GM12878 (cell line): ENCODE measurements around the gene DHRS9. TPM values are rescaled to one million over a fixed set of nuclear protein-coding genes. Genes with fewer than 3 reads are reported as not detected.

Experiments
- ATAC-seq: fragments of 200-7000 bp; cut with Tn5 transposase; 3 replicates; pipeline ENCODE4 v1.9.1; 2020; ENCODE audit warnings: mild to moderate bottlenecking, moderate library complexity
- BruUV-seq: library from RNA; stranded (reverse); fragments of 400-500 nt; replicated peaks from 2 replicates; lab custom pipeline; 2021; lab: Mats Ljungman, UMichigan
- CTCF ChIA-PET: fragments of 300-600 bp; sonication (Branson Sonifier 250); formaldehyde crosslinking; extraction: SDS; loops from one replicate; lab custom pipeline; 2021; ENCODE audit warnings: inconsistent platforms; lab: Yijun Ruan, JAX
- POLR2A ChIA-PET: fragments of 350-600 bp; formaldehyde crosslinking; extraction: SDS; loops from one replicate; lab custom pipeline; 2021; ENCODE audit warnings: inconsistent platforms; lab: Charles Lee
- RAD21 ChIA-PET: fragments of 300-600 bp; sonication (Branson Sonifier 250); formaldehyde crosslinking; loops from one replicate; lab custom pipeline; 2023; ENCODE audit warnings: antibody characterized with exemption; ENCODE audit not compliant: unreplicated experiment; lab: Charles Lee
- SMC1A ChIA-PET: fragments of 300-600 bp; sonication (Branson Sonifier 250); formaldehyde crosslinking; loops from one replicate; lab custom pipeline; 2023; ENCODE audit not compliant: unreplicated experiment, uncharacterized antibody; lab: Charles Lee
- DNase-seq: peaks from one replicate; pipeline ENCODE4 v3.0.0-alpha.2; 2011; ENCODE audit warnings: low read depth, low spot score
- FAIRE-seq: peaks from 3 replicates; lab custom pipeline; 2011; peaks lifted over from hg19 to GRCh38; lab: Jason Lieb, UNC
- H2AFZ ChIP-seq: 2 replicates; pipeline ENCODE4 v1.6.0; 2011; ENCODE audit warnings: low read depth, low read length, control low read depth; ENCODE audit not compliant: control insufficient read depth
- H3K27ac ChIP-seq: 2 replicates; pipeline ENCODE4 v1.5.1; 2011; ENCODE audit warnings: control low read depth; ENCODE audit not compliant: control insufficient read depth, insufficient read depth
- H3K27me3 ChIP-seq, 2 experiments: replicated peaks in 1 of 2; 2 replicates each; pipeline versions ENCODE4 v1.6.0 to v1.6.1; 2011; ENCODE audit warnings: low read length in 1 of 2; ENCODE audit not compliant: control insufficient read depth in 2 of 2, insufficient read depth in 2 of 2
- H3K36me3 ChIP-seq, 2 experiments: 2 replicates each; pipeline ENCODE4 v1.5.1; 2011; ENCODE audit warnings: low read length in 1 of 2; ENCODE audit not compliant: control insufficient read depth in 2 of 2, insufficient read depth in 2 of 2
- H3K4me1 ChIP-seq: 2 replicates; pipeline ENCODE4 v1.6.1; 2011; ENCODE audit warnings: mild to moderate bottlenecking, low read length, moderate library complexity, mixed read lengths; ENCODE audit not compliant: control insufficient read depth, insufficient read depth
- H3K4me2 ChIP-seq: 2 replicates; pipeline ENCODE4 v1.6.0; 2011; ENCODE audit warnings: control low read depth; ENCODE audit not compliant: control insufficient read depth, insufficient read depth
- H3K4me3 ChIP-seq: fragments of 200-600 bp; sonication (generic); 2 replicates; pipeline ENCODE4 v1.5.1; 2016
- H3K79me2 ChIP-seq: 2 replicates; pipeline ENCODE4 v1.6.0; 2011; ENCODE audit warnings: low read length; ENCODE audit not compliant: control insufficient read depth, insufficient read depth
- H3K9ac ChIP-seq: 2 replicates; pipeline ENCODE4 v1.8.0; 2011; ENCODE audit warnings: low read length, control low read depth, mixed read lengths; ENCODE audit not compliant: control insufficient read depth, insufficient read depth
- H3K9me3 ChIP-seq: replicated peaks from 3 replicates; pipeline ENCODE4 v1.5.1; 2011; ENCODE audit warnings: mild to moderate bottlenecking, low read length; ENCODE audit not compliant: control insufficient read depth, insufficient read depth
- H4K20me1 ChIP-seq: 2 replicates; pipeline ENCODE4 v1.6.0; 2011; ENCODE audit not compliant: control insufficient read depth, insufficient read depth
- CEBPZ ChIP-seq: fragments of 150-350 bp; IDR thresholded peaks from 2 replicates; pipeline ENCODE4 v1.6.1; 2016; ENCODE audit warnings: low read depth, low read length
- CREM ChIP-seq: IDR thresholded peaks from 2 replicates; pipeline ENCODE4 v1.6.1; 2014; ENCODE audit warnings: antibody characterized with exemption, low read depth
- CUX1 ChIP-seq: IDR thresholded peaks from 2 replicates; pipeline ENCODE4 v1.6.1; 2012; ENCODE audit warnings: improper control_type of control experiment, low read depth, low read length; ENCODE audit not compliant: insufficient replicate concordance
- FOXM1 ChIP-seq: IDR thresholded peaks from 2 replicates; pipeline ENCODE4 v1.6.1; 2012; ENCODE audit warnings: low read depth, mild to moderate bottlenecking, inconsistent platforms, low read length, moderate library complexity
- HSF1 ChIP-seq: fragments of 150-350 bp; IDR thresholded peaks from 2 replicates; pipeline ENCODE4 v1.6.1; 2014; ENCODE audit warnings: mild to moderate bottlenecking, low read depth, low read length
- LARP7 ChIP-seq: fragments of 450-650 bp; IDR thresholded peaks from 2 replicates; pipeline ENCODE4 v1.6.1; 2017; ENCODE audit warnings: mild to moderate bottlenecking
- MEF2A ChIP-seq: IDR thresholded peaks from 2 replicates; pipeline ENCODE4 v1.6.1; 2011; ENCODE audit warnings: low read depth, mild to moderate bottlenecking, low read length, moderate library complexity; ENCODE audit not compliant: insufficient read depth
- NFIC ChIP-seq: IDR thresholded peaks from 2 replicates; pipeline ENCODE4 v1.6.1; 2012; ENCODE audit warnings: low read depth, mild to moderate bottlenecking, inconsistent platforms, low read length, moderate library complexity
- NFYB ChIP-seq: IDR thresholded peaks from 2 replicates; pipeline ENCODE4 v1.6.1; 2011; ENCODE audit warnings: low read depth, mild to moderate bottlenecking, low read length, improper control_type of control experiment, moderate library complexity; ENCODE audit not compliant: insufficient read depth
- SMC3 ChIP-seq: IDR thresholded peaks from 2 replicates; pipeline ENCODE4 v1.6.1; 2011; ENCODE audit warnings: low read length, improper control_type of control experiment, borderline replicate concordance
- SPI1 ChIP-seq: IDR thresholded peaks from 2 replicates; pipeline ENCODE4 v1.6.1; 2011; ENCODE audit warnings: low read depth, mild to moderate bottlenecking, low read length, moderate library complexity, borderline replicate concordance; ENCODE audit not compliant: insufficient read depth
- SUPT20H ChIP-seq: IDR thresholded peaks from 2 replicates; pipeline ENCODE4 v1.6.1; 2011; ENCODE audit warnings: low read depth, mild to moderate bottlenecking, low read length, moderate library complexity, borderline replicate concordance; ENCODE audit not compliant: control insufficient read depth
- ZNF207 ChIP-seq: fragments of 450-650 bp; IDR thresholded peaks from 2 replicates; pipeline ENCODE4 v1.6.1; 2014; ENCODE audit warnings: antibody characterized with exemption, mild to moderate bottlenecking, borderline replicate concordance
- WGBS: methylation state at CpG from one replicate; pipeline ENCODE4 v1.1.6; 2016; ENCODE audit warnings: low lambda C conversion rate; ENCODE audit not compliant: insufficient replicate concordance, insufficient coverage; ENCODE audit errors: missing lambda C conversion rate; 5-methylcytosine and 5-hydroxymethylcytosine counted together
- in situ Hi-C: fragments of 300-500 bp; cut with MboI; formaldehyde crosslinking; loops from 9 replicates; pipeline ENCODE4 v1.14.3; 2018; ENCODE audit warnings: mixed read lengths
- intact Hi-C: fragments of 100-400 bp; cut with micrococcal nuclease; formaldehyde crosslinking; loops from one replicate; pipeline ENCODE4 v1.14.2; 2022; ENCODE audit not compliant: unreplicated experiment
- polyA plus RNA-seq, 11 experiments: library from polyadenylated mRNA; depleted of rRNA in 4 of 11; unstranded in 6 of 11; stranded (reverse) in 5 of 11; fragments of >200 nt; fragmentation: Nextera tagmentation in 4 of 11; fragmentation: Illumina TruSeq in 1 of 11; extraction: Ambion mirVana in 4 of 11; extraction: Trizol in 1 of 11; gene quantifications; 1 replicate in 1 of 11; 2 replicates in 10 of 11; pipeline versions ENCODE4 v1.2.1 to v1.2.3, GENCODE V29; 2011 to 2016; ENCODE audit warnings: inconsistent platforms in 2 of 11, missing spikeins in 2 of 11, low read depth in 1 of 11
- total RNA-seq, 4 experiments: library from RNA; depleted of rRNA in 3 of 4; stranded (reverse); fragments of >200 nt in 3 of 4; fragmentation: Illumina TruSeq in 1 of 4; extraction: Trizol in 1 of 4; gene quantifications; 2 replicates each; pipeline versions ENCODE4 v1.2.1 to v1.2.3, GENCODE V29; 2013 to 2021

The DHRS9 gene
- total and polyA plus RNA-seq, 10 of the 15 experiments (the other 5 are each of a cell fraction or from before 2014, with no cell fraction given): 0.09 to 0.34 (median 0.13) TPM; not detected in 5

DNA sequence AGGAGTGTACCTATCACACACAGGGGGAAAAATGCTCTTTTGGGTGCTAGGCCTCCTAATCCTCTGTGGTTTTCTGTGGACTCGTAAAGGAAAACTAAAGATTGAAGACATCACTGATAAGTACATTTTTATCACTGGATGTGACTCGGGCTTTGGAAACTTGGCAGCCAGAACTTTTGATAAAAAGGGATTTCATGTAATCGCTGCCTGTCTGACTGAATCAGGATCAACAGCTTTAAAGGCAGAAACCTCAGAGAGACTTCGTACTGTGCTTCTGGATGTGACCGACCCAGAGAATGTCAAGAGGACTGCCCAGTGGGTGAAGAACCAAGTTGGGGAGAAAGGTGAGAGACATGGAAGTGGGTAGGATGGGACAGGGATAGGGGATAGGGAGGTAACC lies 12.2 kb downstream of the DHRS9 start (continued):
- no peak for TF ChIP-seq SUPT20H
- no peak for TF ChIP-seq SMC3
- TF ChIP-seq NFYB: no peak
- TF ChIP-seq ZNF207: no peak
- no peak for TF ChIP-seq CUX1

DNA sequence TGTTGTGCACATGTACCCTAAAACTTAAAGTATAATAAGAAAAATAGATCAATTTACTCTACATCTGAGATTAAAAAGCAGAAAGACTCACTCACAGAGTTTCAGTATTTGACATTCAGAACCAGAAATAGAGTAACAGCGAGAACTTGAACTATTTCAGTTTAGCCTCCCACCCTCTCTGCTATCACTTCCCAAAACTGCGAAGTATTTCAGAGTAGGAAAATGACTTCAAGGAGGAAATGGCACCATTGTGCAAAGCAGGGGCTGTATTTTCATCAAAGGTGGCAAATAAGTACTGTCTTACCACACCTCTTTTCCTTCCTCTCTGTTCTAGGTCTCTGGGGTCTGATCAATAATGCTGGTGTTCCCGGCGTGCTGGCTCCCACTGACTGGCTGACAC lies 13.6 kb downstream of the DHRS9 start:
- Histone ChIP-seq H3K4me3 (no peak overlapping the region), H4K20me1 (no peaks in the 10 kb centered on the region), H3K79me2 (no peaks in the 10 kb centered on the region), H3K27me3 (no peaks in the 10 kb centered on the region), H3K9ac (no peak overlapping the region), H3K9me3 (no peaks in the 10 kb centered on the region; the same call in 2 of the 3 replicates), H3K27ac (no peak overlapping the region), H3K36me3 (no peaks in the 10 kb centered on the region), H3K4me1 (peaks cover 8% of the 10 kb centered on the region), H2AFZ (peak overlapping the region; percentile 34), H3K4me2 (peak overlapping the region; percentile 80)
- in situ Hi-C loops (no loop called here), intact Hi-C loops (no loop called here)
- ATAC-seq: peak; percentile 23; the same call in 2 of the 3 replicates
- FAIRE-seq: no peak
- SMC1A ChIA-PET: no interaction called here
- DNase-seq: peak; percentile 23
- POLR2A ChIA-PET: no interaction called here
- WGBS: 2% methylated on average over 4 of the region's 4 CpGs
- RAD21 ChIA-PET: no interaction called here
- CTCF ChIA-PET: interaction anchor here (1.3 to 3.4 kb wide), 2 partner anchors 27 to 59 kb away, joined by 3 to 16 read pairs; no protein-coding TSS in a partner anchor
- BruUV-seq: no TSS peak
- TF ChIP-seq LARP7: no peak
- peak; percentile 64 for TF ChIP-seq SPI1
- TF ChIP-seq CREM: no peak
- no peak for TF ChIP-seq HSF1
- no peak for TF ChIP-seq FOXM1
- peak; percentile 53; the same call in 1 of the 2 replicates for TF ChIP-seq MEF2A
- no peak for TF ChIP-seq CEBPZ
- no peak; the same call in 1 of the 2 replicates for TF ChIP-seq NFIC
